HG03039 (cell line): Measurements from ENCODE around the gene BCORL1.

ENCODE experiments used
- ATAC-seq: cut with Tn5 transposase; IDR thresholded peaks from one replicate; pipeline ENCODE4 v1.9.1; 2021; ENCODE audit warnings: mild to moderate bottlenecking, moderate library complexity; ENCODE audit not compliant: unreplicated experiment

The BCORL1 gene

GRCh38 chrX:130055899-130056298, 73.5 kb downstream of the BCORL1 start:
- ATAC-seq, result no peak

DNA sequence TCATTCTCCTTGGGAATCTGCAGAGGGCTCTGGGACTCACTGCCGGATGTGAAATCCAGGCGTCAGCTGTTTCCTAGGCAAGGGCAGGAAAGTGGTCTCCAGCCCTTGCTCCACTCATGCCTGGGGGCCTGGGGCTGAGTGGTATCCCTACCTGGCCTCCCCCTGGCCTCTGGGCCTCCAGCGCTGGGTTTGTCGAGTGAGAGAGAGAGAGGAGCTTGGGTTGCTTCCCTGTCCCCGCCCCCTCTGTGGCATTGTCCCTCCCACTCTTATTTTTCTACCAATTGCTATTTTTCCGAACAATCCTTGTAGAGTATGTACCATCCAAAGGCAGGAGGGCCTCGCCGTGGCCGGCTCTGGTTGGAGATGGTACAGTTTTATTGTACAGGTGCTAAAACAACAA, 74.8 kb downstream of the BCORL1 start:
- ATAC-seq, result no peak

- no peak for ATAC-seq
Measured at GRCh38 chrX:130058652-130059051, 76.2 kb downstream of the BCORL1 start.

DNA sequence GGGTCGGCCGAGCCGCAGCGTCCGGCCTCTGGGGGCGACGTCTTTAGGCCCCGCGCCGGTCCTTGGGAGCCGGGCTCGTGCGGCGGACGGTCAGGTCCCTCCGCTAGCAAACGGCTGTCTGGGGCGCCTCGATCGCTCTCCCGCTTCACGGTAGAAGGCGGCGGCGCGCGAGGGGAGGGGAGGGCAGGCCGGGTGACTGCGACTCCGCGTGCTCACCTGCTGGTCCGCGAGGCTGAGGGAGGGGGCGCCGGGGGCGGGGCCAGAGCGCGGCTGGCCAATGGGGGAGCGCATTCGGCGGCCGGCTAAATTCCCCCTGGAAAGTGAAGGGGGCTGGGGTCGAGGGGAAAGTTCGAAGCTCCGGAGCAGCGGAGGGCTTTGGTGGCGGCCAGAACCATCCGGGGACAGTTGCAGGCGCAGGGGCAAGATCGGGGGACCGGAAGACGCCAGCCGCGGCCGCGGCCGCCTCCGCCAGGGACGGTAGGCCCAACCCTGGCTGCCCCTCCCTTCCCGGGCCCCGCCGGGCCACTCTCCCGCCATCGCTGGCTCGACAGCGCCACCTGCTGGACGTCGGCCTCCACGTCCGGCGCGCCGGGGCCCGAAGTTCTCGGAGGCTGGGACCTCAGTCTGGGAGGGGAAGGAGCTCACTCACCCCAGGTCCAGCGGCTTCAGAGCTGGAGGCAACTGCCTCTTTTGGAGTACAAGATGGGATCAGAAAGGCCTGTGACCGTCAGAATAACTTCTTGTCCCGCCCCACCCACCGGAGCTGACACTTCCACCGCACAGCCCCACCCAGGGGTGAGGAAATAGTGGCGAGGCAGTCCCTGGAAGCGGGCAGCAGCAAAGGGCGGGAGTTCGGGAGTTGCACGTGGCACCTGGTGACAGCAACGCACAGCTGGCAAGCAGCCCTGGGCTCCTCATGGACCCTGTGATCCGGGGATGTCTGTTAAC, 78.0 kb downstream of the BCORL1 start:
- ATAC-seq, result peak; percentile 89

DNA sequence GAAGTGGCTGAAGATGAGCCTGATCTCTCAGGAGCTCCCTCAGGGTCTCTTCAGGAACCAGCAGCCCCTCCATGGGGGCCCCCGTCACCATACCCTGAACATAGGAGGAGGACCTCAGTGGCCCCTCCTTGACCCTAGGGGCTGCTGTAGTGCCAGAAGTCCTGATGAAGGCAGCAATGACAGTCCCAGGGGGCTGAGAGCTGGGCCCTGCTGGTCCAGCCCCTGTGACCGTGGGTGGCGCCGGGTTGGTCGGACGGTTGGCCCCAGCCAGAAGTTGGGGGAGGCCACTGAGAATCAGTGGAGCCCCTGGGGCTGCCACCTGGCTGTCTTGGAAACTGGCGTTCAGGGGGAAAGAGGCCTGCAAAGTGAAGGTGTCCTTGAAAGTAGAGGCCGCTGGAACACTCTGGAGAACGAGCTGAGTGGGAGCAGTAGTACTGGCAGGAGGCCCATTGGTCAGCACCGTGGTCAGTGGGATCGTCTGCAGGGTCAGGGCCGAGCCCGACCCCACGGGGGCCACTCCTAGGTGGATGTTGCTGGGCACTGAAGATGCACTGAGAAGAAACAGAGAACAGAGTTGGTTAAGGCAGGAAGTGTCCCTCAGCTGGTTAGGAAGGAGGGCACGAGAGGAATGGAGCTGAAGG, 84.7 kb downstream of the BCORL1 start:
- no peak for ATAC-seq

GRCh38 chrX:130071611-130072344, 89.3 kb downstream of the BCORL1 start:
- no peak for ATAC-seq

GRCh38 chrX:130072345-130072740, 89.9 kb downstream of the BCORL1 start:
- ATAC-seq, result no peak

- no peak for ATAC-seq
Measured at GRCh38 chrX:130075777-130076176, 93.3 kb downstream of the BCORL1 start.

DNA sequence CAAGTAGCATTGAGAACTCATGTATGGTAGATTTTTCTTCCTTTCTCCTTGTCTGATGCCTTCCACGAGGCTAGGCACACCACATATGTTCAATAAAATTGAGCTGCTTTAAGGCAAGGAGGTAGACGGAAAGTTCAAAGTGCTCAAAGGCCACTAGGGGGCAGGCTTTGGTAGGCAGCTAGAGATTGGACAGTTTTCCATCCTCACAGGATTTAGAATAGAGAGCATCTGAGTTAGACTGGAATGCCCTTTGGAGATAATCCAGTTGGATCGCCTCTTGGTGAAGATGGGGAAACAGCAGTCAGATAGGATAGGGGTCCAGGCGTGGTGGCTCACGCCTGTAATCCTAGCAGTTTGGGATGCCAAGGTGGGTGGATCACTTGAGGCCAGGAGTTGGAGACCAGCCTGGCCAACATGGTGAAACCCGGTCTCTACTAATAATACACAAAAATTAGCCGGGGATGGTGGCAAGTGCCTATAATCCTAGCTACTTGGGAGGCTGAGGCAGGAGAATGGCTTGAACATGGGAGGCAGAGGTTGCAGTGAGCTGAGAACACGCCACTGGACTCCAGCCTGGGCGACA, 97.5 kb downstream of the BCORL1 start:
- ATAC-seq, result no peak

DNA sequence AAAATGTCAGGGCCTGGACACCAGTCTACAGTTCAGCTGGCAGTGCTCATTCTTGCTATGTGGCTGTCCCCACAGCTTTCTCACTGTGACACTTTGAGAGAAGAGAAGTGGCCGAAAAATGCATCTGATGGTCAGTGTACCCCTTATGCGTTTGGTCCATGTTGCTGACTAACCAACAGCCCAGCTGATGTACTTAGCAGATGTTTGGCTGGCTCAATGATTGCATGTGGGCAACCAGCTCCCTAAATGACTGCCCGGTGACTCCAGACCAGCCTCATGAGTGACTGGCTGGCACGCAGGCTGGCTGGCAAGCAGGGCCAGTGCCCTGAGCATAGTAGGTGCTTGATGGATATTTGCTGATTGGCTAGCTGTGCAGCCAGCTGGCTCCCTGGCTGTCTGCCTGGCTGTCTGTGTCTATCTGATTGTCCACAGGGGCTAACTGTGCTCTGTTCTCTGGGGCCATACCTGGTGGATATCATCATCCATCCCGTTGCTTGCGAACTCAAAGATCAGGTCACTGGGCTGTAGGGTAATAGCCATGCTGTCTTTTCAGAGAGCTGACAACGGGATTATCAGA, 98.4 kb downstream of the BCORL1 start:
- ATAC-seq, result no peak

DNA sequence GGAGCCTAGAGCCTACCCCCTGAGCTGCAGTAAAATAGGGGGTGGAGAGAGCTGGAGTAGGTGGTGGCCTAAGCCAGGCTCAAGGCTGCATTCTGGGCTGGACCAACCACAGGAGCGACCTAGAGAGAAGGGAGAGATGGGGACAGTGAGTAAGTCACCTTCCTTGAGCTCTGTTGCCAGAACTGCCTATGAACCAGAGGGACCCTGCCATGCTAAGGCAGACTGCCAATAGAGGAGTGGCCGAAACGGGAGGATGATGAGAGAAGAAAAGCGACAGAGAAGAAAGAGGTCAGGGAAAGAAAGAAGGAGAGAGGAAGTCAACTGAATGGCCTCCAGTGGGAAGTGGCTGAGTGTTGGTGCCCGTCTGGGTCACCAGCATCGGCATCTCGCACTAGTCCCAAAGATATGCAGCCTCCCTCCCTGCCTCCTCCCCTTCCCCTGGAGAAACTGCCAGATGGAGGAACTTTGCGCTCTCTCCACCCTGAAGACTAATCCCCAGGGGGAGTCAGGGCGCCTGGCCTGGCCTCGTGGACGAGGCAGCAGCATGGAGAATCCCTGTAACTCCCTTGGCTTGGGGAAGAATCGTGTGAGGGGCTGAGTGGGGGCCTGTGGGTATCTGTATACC, 99.1 kb downstream of the BCORL1 start:
- no peak for ATAC-seq

- ATAC-seq, result peak; percentile 48
Measured at GRCh38 chrX:130082244-130083106, 100.0 kb downstream of the BCORL1 start.

- ATAC-seq, result no peak
Measured at GRCh38 chrX:130083107-130083490, 100.7 kb downstream of the BCORL1 start.

DNA sequence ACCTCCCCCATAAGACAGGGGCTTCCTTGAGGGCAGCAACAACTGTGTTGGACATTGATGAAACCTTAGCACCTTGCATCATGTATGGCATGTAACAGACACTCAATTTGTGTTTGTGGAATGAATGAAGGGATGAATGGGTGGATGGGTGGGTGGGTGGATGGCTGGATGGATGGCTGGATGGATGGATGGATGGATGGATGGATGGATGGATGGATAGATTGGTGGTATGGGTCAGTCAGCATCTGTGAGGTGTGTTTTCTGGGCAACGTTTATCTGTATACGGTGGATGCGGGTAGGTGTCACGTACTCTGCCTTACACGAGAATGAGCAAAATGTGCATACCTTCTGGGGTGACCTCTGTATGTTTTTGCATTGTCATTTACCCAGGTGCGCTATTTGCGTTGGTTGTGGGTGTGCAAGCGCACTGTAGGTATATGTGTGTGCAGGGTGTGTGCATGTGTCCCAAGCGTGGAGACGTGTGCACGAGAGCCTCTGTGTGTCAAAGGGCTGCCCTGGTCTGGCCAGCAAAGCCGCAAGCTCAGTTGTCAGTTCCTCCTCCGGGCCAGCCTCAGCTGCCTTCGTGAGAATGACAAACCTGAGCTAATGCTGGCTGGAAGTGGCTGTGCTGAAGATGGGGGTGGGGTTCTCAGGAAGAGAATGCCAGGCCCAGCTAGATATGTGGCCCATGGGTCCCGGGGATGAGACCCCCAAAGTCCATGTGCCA, 101.4 kb downstream of the BCORL1 start:
- peak; percentile 28 for ATAC-seq

GRCh38 chrX:130084631-130085237, 102.3 kb downstream of the BCORL1 start:
- ATAC-seq, result peak; percentile 25

DNA sequence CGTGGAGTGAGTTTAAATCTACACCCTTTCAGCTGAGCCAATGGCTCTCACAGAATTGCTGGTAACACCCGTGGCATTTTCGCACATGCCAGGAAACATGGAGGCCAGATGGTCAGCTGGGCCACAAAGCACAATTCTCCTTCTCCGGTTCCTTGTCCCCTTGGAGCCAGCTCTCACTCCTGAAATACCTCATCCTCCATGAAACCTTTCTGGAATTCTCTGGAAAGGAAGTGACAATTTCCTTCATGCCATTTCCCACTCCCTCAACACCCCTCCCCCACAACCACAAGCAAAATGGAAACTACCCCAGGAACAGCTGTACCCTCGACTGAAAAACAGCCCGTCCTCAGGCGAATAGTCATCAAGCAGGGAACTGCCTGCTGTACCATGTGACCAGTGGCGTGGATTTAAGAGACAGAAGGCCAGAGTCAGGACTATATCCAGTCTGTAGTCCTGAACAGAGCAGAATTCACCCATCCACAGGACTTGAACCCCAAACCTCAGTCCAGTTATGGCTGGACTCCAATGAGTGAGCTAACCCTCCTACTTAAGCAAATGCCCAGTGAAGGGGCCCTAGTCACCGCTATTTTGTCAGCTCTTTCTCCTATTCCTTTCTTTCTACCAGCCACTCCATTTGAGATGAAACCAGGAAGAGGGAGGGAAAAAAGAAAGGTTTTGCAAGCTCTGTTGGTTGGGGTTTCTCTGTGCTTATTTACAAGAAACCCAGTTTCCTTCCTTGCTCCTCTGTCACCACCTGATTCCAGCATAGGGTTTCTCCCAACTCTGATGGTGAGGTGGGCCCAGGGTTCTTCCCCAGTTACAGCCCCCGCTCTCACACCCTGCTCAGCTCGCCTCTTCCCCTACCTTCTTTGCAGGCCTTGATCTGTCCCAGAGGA, 103.4 kb downstream of the BCORL1 start:
- ATAC-seq, result no peak

GRCh38 chrX:130086447-130087206, 104.2 kb downstream of the BCORL1 start:
- ATAC-seq, result peak; percentile 37
